ENCODE measurements around the gene LRP2BP. TPM values are rescaled to one million over a fixed set of nuclear protein-coding genes. Genes with fewer than 3 reads are reported as not detected.

LRP2BP gene
- total RNA-seq, 1 experiment from 2014 or later, result 0.16 TPM

DNA sequence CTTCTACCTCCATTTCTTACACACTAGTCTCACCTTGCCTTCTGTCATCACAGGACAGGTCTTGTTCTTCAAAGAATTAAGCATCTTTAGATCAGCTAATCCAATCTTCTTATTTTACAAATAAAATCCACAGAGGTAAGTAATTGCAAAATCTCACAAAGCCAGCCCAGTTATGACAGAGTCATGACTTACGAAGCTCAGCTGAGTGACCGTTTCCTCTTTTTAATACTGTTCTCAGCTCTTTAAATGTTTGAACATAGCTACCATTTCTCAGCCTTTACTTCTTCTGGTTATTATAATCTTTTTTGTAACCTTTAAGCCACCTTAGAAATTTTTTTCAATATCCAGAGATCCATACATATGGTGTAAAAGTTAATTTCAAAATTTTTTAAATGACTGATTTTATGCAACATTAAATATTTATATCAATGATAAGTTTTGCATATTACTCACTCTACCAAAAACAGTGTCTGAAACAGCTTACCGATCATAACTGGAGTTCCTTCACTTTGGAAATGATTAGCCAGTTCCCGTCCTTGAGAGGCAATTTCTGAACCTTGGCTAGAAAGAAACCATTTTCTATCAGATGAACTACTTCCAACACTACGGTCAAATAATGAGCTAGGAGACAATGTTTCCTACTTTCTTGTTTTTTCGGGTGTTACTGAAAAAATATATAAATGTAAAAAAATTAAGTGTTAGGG lies 9.7 kb upstream of the LRP2BP start:
- Histone ChIP-seq H3K27ac (no peak overlapping the region), H3K4me1 (no peaks in the 10 kb centered on the region), H3K27me3 (no peaks in the 10 kb centered on the region), H3K9me3 (replicated peaks) (no peaks in the 10 kb centered on the region), H3K4me3 (no peak overlapping the region), H3K36me3 (peaks cover 3% of the 10 kb centered on the region; the same call in 1 of the 2 replicates)
- no peak for DNase-seq

DNA sequence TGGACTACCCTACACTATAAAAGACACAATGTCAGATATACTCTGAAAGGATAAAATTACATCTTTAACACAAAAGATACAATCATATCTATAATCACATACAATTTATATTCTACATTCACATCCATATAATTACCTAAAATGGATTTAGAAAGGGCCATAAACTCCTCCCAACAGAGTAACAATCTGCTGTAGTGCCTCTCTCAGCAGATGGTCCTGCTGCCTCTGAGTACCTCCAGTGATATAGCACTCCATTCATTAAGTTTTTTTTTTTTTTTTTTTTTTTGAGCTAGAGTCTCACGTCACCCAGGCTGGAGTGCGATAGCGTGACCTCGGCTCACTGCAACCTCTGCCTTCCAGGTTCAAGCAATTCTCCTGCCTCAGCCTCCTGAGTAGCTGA lies 8.3 kb upstream of the LRP2BP start:
- DNase-seq, result no peak
- Histone ChIP-seq H3K36me3 (peaks cover 3% of the 10 kb centered on the region; the same call in 1 of the 2 replicates), H3K27ac (no peak overlapping the region), H3K27me3 (no peaks in the 10 kb centered on the region), H3K4me3 (no peak overlapping the region), H3K9me3 (replicated peaks) (no peaks in the 10 kb centered on the region), H3K4me1 (no peaks in the 10 kb centered on the region)

DNA sequence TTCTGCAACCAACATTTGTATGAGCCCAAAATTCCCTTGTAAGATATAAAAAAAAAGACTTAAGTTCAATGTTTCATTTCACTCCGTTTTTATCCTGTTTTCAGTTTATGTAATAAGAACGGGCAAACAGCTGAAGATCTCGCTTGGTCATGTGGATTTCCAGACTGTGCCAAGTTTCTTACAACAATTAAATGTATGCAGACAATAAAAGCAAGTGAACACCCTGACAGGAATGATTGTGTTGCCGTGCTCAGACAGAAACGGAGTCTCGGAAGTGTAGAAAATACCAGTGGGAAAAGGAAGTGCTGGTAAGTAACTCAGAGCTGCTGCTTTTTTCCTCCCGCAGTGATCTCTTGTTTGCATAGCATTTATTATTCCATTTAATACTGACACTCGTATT lies 3.7 kb upstream of the LRP2BP start:
- Histone ChIP-seq H3K27ac (no peak overlapping the region), H3K36me3 (peaks cover 3% of the 10 kb centered on the region; the same call in 1 of the 2 replicates), H3K9me3 (replicated peaks) (no peaks in the 10 kb centered on the region), H3K27me3 (no peaks in the 10 kb centered on the region), H3K4me1 (no peaks in the 10 kb centered on the region), H3K4me3 (no peak overlapping the region)
- no peak for DNase-seq

DNA sequence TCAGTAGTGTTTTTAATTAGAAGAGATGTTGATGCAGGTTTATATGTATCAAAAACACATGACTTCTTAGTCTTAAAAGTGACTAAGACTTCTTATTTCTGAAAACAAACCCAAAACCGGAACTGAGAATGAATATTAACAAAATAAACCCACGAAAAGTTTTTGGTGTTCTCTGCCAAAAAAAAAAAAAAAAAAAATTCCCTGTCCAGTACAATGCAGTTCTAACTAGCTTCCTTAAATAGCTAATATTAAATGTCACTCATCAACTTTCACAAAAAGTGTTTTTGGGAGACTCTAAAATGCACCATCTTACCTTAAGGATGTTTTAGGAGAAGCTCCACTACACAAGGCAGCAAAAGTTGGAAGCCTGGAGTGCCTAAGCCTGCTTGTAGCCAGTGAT lies 2.9 kb upstream of the LRP2BP start:
- no peak for DNase-seq
- Histone ChIP-seq H3K9me3 (replicated peaks) (no peaks in the 10 kb centered on the region), H3K27ac (no peak overlapping the region), H3K27me3 (no peaks in the 10 kb centered on the region), H3K4me1 (no peaks in the 10 kb centered on the region), H3K4me3 (no peak overlapping the region), H3K36me3 (peaks cover 3% of the 10 kb centered on the region; the same call in 1 of the 2 replicates)

DNA sequence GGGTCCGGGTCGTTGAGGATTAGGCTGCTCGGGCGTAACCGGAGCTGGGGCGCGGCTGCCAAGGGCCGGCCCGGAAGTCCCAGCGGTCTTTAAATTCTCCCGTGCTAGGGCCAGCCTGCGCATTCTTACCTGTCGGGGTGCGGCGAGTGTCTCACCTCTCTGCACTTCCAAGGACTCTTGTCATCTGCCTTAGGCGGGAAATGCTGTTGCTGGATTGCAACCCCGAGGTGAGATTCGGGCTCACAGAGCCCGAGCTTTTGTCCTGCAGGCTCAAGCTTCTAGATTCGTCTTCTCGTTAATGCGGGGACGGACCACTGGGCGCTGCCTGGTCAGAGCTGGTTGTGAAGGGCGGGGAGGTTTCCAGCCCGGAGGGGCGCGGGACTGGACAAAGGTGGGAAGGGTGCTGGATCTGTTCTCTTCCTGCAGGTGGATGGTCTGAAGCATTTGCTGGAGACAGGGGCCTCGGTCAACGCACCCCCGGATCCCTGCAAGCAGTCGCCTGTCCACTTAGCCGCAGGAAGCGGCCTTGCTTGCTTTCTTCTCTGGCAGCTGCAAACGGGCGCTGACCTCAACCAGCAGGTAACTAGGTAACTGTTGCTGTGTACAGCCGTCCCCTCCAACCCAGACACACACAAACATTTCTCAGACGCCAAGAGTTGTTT lies 1.1 kb upstream of the LRP2BP start, which contains the start of gene ANKRD37:
ANKRD37 (plus strand) TSS at position 118 of the 662 bp plus-strand sequence; CDS start at position 201, 83 bp downstream.
- H3K4me3 ChIP-seq, result peak within 1 kb of the TSS; percentile 76
- no peaks in the 10 kb centered on the region for H3K27me3 ChIP-seq
- H3K27ac ChIP-seq, result peak within 1 kb of the TSS; percentile 79
- no peaks in the 10 kb centered on the region for H3K9me3 ChIP-seq (replicated peaks)
- no peaks in the 10 kb centered on the region for H3K4me1 ChIP-seq
- no peaks in the 10 kb centered on the region for H3K36me3 ChIP-seq
- peak; percentile 20 to 22 for DNase-seq

DNA sequence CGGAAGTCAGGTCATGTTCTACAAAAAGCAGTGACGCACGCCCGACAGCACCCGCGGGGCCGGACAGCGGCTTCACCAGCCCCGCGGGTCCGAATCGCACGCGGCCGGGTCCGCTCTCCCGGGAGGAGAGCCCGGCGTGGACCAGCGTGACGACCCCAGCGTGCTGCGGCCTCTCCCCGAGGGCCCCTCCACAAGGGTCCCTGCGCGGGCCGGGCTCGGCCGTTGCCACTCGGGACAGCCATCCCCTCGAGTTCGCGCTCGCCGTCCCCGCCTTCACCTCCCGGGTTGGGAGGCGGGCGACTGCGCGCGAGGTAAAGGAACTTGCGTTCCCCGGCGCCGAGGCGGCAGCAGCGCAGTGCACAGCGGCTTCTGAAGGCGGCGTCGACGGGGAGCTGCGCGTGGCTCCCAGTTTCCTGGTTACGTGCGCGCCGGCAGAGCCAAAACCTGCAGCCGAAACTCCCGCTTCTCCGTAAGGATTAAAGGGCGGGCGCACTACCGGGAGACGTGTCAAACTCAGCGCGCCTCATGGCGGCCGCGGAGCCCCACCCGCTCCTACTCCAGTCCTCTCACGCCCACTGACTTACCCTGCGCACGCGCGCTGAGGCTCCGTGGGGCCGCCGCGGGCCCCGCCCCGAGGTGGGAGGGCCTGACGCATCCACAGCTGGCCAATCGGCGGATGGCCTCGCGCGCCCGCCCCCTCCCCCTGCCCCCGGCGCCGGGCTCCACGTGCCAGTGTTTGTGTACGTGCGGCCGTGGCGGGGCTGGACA lies 416 bp upstream of the LRP2BP start:
- no peaks in the 10 kb centered on the region for H3K27me3 ChIP-seq
- DNase-seq, result peak; percentile 93 to 95
- peak overlapping the region; percentile 79 for H3K27ac ChIP-seq
- H3K4me3 ChIP-seq, result peak overlapping the region; percentile 76
- no peaks in the 10 kb centered on the region for H3K36me3 ChIP-seq
- no peaks in the 10 kb centered on the region for H3K4me1 ChIP-seq
- H3K9me3 ChIP-seq (replicated peaks), result no peaks in the 10 kb centered on the region

DNA sequence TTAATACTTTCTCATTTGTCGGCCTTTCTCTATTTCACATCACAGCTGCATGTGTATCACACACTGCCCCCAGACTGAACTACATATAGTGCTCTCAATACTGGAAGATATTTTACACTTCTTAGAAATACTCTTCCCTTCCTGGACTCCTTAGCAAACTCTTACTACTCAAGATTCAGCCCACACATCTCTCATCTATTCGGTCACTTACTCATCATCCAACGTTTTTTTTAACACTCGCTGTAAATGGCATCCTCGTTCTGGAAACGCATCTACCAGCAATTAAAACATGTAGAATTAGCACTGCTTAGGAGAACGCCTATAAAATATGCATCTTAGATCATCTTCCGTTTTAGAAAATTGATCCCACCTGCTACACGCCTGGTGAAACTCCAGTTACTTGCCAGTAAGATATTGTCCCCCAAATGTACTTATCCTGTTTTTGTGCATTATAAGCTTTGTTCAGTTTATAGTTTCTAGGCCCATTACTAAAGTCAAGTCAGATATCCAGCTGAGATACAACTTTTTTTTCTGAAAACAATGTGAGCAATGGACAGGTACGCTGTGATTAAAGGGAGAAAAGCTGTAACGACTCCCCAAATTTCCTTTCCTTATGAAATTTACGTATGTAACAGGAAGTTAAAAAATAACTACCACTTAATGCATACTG lies 1.0 kb downstream of the LRP2BP start:
- DNase-seq, result no peak
- Histone ChIP-seq H3K4me1 (no peaks in the 10 kb centered on the region), H3K4me3 (peak overlapping the region; percentile 76; the same call in 1 of the 2 replicates), H3K27me3 (no peaks in the 10 kb centered on the region), H3K9me3 (replicated peaks) (no peaks in the 10 kb centered on the region), H3K36me3 (no peaks in the 10 kb centered on the region), H3K27ac (no peak overlapping the region)

DNA sequence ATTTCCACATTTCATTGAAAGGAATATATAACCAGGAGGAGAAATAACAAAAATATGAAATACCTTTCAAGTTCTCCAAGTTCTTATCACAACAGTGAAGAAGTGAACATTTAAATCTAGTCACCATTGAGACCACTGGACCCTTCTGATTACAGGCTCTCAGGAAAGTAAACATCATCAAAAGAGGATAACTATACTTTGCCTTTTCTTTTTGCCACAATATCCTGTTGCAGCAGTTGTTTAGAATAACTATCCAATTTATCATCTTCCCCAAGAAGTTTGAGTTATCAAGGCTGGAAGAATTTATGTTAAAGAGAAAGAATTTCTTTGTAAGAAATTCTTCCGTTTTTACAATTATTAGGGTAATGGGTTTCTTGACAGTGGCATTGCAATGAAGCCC lies 3.6 kb downstream of the LRP2BP start:
- Histone ChIP-seq H3K9me3 (replicated peaks) (no peaks in the 10 kb centered on the region), H3K27me3 (no peaks in the 10 kb centered on the region), H3K4me1 (no peaks in the 10 kb centered on the region), H3K4me3 (no peak overlapping the region), H3K36me3 (no peaks in the 10 kb centered on the region), H3K27ac (no peak overlapping the region)
- DNase-seq, result no peak

DNA sequence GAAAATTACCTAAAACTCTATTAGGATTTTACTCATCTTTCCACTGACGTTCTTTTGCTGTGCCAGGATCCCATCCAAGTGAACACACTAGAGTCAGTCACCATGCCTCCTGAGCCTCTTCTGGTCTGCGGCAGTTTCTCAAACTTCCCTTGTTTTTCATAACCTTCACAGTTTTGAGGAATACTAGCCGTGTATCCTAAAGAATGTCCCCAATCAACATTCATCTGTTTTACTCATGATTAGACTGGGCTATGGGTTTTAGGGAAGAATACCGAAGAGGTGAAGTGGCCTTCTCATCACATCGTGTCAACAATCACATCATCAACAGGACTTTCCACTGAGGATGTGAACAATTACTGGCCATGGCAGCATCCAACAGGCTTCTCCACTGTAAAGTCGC lies 4.8 kb downstream of the LRP2BP start:
- H3K4me1 ChIP-seq, result no peaks in the 10 kb centered on the region
- DNase-seq, result no peak

DNA sequence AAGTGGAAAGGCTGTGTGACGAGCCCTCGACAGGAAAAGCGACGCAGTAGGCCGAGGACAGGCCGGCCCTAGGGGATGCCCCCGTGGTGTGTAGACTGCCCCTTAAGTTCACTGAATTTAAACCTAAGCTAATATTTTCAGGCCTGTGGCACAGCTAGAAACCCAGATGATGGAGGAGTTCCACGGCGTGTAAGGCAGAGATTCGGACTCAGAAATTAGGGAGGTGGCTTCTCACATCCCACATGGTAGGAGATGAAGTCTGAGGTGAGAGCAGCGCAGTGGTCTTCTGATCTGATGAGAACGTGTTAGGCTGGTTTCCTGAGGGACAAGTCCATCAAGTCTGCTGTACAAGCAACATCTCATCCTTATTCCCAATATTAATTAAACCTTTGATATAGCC lies 7.8 kb downstream of the LRP2BP start:
- no peaks in the 10 kb centered on the region for H3K9me3 ChIP-seq (replicated peaks)
- no peak for DNase-seq
- H3K27me3 ChIP-seq, result no peaks in the 10 kb centered on the region
- no peak overlapping the region for H3K4me3 ChIP-seq
- no peaks in the 10 kb centered on the region for H3K36me3 ChIP-seq
- H3K4me1 ChIP-seq, result no peaks in the 10 kb centered on the region
- no peak overlapping the region for H3K27ac ChIP-seq

More for the DNA sequence above, 4.8 kb downstream of the LRP2BP start:
- H3K36me3 ChIP-seq, result no peaks in the 10 kb centered on the region
- H3K27ac ChIP-seq, result no peak overlapping the region
- no peaks in the 10 kb centered on the region for H3K9me3 ChIP-seq (replicated peaks)
- H3K4me3 ChIP-seq, result no peak overlapping the region
- H3K27me3 ChIP-seq, result no peaks in the 10 kb centered on the region

DNA sequence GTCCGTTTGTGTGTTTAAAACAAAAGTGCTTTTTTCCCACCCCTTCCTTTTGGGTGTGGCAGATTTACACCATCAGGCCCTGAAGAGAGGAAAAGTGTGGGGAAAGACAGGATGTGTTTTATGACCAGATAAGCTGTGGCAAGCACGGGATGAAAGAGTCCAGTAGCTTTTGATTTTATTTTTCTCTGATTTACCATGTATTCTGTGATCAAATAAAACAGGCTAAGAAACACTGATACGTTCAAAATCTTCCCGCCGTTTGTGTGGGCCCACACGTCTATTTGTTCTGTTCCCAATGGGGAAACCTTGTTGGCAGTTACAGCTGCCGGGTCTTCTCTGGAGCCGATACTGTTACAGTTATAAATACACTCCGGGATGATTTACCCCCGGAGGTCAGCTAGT lies 10.8 kb downstream of the LRP2BP start:
- Histone ChIP-seq H3K9me3 (replicated peaks) (no peaks in the 10 kb centered on the region), H3K27me3 (no peaks in the 10 kb centered on the region), H3K4me1 (no peaks in the 10 kb centered on the region), H3K4me3 (no peak overlapping the region; the same call in 1 of the 2 replicates), H3K27ac (no peak overlapping the region), H3K36me3 (no peaks in the 10 kb centered on the region)
- DNase-seq, result peak in 1 of 2 experiments; percentile 26

DNA sequence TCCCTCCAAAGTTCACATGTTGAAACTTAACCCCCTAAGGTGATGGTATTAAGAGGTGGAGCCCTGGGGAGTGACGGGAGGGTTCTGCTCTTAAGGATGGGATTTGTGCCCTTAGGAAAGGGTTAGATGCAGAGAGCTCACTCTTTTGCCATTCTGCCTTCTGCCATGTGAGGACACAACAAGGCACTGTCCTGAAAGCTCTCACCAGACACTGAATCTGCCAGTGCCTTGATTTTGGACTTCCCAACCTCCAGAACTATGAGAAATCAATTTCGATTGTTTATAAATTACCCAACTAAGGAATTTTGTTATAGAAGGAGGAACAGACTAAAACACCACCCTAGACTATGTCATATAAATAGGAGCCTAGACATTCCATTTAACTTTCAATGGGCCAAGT lies 11.7 kb downstream of the LRP2BP start:
- Histone ChIP-seq H3K36me3 (no peaks in the 10 kb centered on the region), H3K4me1 (no peaks in the 10 kb centered on the region), H3K9me3 (replicated peaks) (no peaks in the 10 kb centered on the region), H3K4me3 (no peak overlapping the region), H3K27me3 (no peaks in the 10 kb centered on the region), H3K27ac (no peak overlapping the region)
- no peak for DNase-seq

DNA sequence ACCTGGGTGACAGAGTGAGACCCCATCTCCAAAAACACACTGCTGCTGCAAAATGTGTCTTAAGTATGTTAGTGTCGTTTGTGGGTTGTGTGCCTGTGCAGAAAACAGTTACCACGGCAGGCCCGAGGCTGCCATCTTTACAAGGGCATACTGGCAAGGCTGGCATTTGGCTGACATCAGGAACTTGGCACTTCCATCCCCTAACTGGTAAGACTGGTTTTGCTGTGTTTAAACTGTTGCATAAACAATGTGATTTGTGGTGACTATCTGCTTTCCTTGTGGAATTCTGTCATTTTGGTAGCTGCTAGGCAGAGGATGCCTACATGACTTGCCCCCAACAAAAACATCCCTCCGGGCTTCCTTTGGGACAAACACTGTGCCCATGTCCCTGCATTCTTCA lies 12.3 kb downstream of the LRP2BP start:
- no peak overlapping the region for H3K27ac ChIP-seq
- H3K4me1 ChIP-seq, result no peaks in the 10 kb centered on the region
- no peaks in the 10 kb centered on the region for H3K36me3 ChIP-seq
- no peak for DNase-seq
- no peaks in the 10 kb centered on the region for H3K27me3 ChIP-seq
- no peak overlapping the region for H3K4me3 ChIP-seq
- H3K9me3 ChIP-seq (replicated peaks), result no peaks in the 10 kb centered on the region

DNA sequence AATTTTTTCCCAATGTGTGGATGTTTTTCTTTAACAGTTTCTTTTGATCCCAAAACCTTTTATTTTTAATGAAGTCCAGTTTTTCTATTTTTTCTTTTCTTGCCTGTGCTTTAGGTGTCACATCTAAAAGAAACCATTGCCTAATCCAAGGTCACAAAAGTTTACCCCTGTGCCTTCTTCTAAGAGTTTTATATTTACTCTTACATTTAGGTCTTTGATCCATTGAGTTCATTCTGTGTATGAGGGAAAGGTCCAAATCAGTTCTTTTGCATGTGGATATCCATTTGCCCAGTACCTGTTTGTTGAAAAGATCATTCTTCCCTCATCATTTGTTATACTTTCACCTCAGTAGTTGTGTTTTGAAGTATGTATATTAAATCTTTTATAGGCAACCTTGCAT lies 13.0 kb downstream of the LRP2BP start:
- Histone ChIP-seq H3K9me3 (replicated peaks) (no peaks in the 10 kb centered on the region), H3K36me3 (no peaks in the 10 kb centered on the region), H3K4me1 (no peaks in the 10 kb centered on the region), H3K4me3 (no peak overlapping the region), H3K27ac (no peak overlapping the region), H3K27me3 (no peaks in the 10 kb centered on the region)
- DNase-seq, result no peak

Data from SJCRH30 (cell line).